ENCODE results near the gene SYCP1. TPM values are rescaled to one million over a fixed set of nuclear protein-coding genes. Genes with fewer than 3 reads are reported as not detected.

SYCP1 gene
- total and polyA plus RNA-seq, 10 of the 15 experiments (the other 5 are each of a cell fraction or from before 2014, with no cell fraction given) = not detected

DNA sequence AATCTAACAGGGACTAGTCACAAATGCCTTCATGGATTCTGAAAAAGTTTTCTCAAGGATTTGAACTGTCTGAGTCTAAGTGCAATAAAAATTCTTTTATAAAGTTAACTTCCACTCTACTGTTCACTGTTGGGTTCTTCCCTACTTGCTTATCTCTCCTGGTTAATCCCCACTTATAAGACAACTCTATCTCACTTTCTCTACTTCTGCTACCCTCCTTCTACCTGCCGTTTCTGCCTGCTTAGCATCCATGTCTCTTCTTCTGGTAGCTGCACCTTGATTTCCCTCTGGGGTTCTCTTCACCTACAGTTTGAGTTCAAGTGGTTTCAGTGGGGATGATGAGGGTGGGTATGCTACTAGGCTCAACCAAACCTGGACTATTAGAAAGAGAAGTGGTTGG is 181.0 kb downstream of the SYCP1 start:
- intact Hi-C loops (cut with micrococcal nuclease; ENCODE audit: unreplicated experiment) = no loop called here
- ChIA-PET POLR2A (no interaction called here), SMC1A (ENCODE audit: uncharacterized antibody, unreplicated experiment) (interaction anchor here (1.2 to 1.7 kb wide), 2 partner anchors 20 to 58 kb away, joined by 3 to 4 read pairs; no protein-coding TSS in a partner anchor), RAD21 (ENCODE audit: unreplicated experiment) (no interaction called here), CTCF (interaction anchor here (2.1 to 8.0 kb wide), 2 partner anchors 16 to 17 kb away, joined by 10 to 63 read pairs; no protein-coding TSS in a partner anchor)
- no peak overlapping the region for H3K4me2 ChIP-seq (ENCODE audit: control insufficient read depth, insufficient read depth)
- no peaks in the 10 kb centered on the region for H3K27me3 ChIP-seq (replicated peaks in 1 of 2; ENCODE audit: control insufficient read depth in 2 of 2, insufficient read depth in 2 of 2, low read length in 1 of 2)
- H3K36me3 ChIP-seq (ENCODE audit: control insufficient read depth in 2 of 2, insufficient read depth in 2 of 2, low read length in 1 of 2) = no peaks in the 10 kb centered on the region
- H3K4me1 ChIP-seq (ENCODE audit: control insufficient read depth, insufficient read depth, low read length) = no peaks in the 10 kb centered on the region
- ATAC-seq (no peak), FAIRE-seq (no peak), DNase-seq (ENCODE audit: low read depth, low spot score) (no peak)
- H3K9me3 ChIP-seq (replicated peaks; ENCODE audit: control insufficient read depth, insufficient read depth, low read length) = no peaks in the 10 kb centered on the region
- no peaks in the 10 kb centered on the region for H3K79me2 ChIP-seq (ENCODE audit: control insufficient read depth, insufficient read depth, low read length)
- in situ Hi-C loops (cut with MboI) = no loop called here
- H4K20me1 ChIP-seq (ENCODE audit: control insufficient read depth, insufficient read depth) = no peaks in the 10 kb centered on the region
- H3K9ac ChIP-seq (ENCODE audit: control insufficient read depth, insufficient read depth, low read length) = no peak overlapping the region
- BruUV-seq (replicated peaks) = no TSS peak
- no peak overlapping the region for H3K4me3 ChIP-seq
- H3K27ac ChIP-seq (ENCODE audit: control insufficient read depth, insufficient read depth) = no peak overlapping the region
- no peak overlapping the region for H2AFZ ChIP-seq (ENCODE audit: control insufficient read depth, low read depth, low read length)
- WGBS (ENCODE audit: insufficient coverage, insufficient replicate concordance, low lambda C conversion rate, missing lambda C conversion rate) = 0% methylated on average over 1 of the region's 1 CpG
- no peak for TF ChIP-seq BACH1 (IDR thresholded peaks at IDR 0.05; ENCODE audit: borderline replicate concordance)
- no peak for TF ChIP-seq NRF1 (conservative IDR thresholded peaks at IDR 0.05; ENCODE audit: low read depth, low read length)
- no peak for TF ChIP-seq BCL11A (IDR thresholded peaks at IDR 0.05; ENCODE audit: low read depth, low read length)
- TF ChIP-seq GABPA (IDR thresholded peaks at IDR 0.05; ENCODE audit: low read depth) = no peak
- TF ChIP-seq SRF (IDR thresholded peaks at IDR 0.05; ENCODE audit: low read depth in 2 of 2, low read length in 2 of 2) = no peak
- TF ChIP-seq HDGF (IDR thresholded peaks at IDR 0.05) = no peak
- TF ChIP-seq, protein P1, sequence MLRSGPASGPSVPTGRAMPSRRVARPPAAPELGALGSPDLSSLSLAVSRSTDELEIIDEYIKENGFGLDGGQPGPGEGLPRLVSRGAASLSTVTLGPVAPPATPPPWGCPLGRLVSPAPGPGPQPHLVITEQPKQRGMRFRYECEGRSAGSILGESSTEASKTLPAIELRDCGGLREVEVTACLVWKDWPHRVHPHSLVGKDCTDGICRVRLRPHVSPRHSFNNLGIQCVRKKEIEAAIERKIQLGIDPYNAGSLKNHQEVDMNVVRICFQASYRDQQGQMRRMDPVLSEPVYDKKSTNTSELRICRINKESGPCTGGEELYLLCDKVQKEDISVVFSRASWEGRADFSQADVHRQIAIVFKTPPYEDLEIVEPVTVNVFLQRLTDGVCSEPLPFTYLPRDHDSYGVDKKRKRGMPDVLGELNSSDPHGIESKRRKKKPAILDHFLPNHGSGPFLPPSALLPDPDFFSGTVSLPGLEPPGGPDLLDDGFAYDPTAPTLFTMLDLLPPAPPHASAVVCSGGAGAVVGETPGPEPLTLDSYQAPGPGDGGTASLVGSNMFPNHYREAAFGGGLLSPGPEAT (IDR thresholded peaks at IDR 0.05; ENCODE audit: low read depth) = no peak
- TF ChIP-seq MTA2 (IDR thresholded peaks at IDR 0.05; ENCODE audit: low read depth) = no peak
- no peak for TF ChIP-seq PAX5 (IDR thresholded peaks at IDR 0.05; ENCODE audit: borderline replicate concordance, low read depth, low read length)
- no peak for TF ChIP-seq KAT2A (conservative IDR thresholded peaks at IDR 0.05; ENCODE audit: control insufficient read depth, low read depth, low read length)
- TF ChIP-seq, protein P2, sequence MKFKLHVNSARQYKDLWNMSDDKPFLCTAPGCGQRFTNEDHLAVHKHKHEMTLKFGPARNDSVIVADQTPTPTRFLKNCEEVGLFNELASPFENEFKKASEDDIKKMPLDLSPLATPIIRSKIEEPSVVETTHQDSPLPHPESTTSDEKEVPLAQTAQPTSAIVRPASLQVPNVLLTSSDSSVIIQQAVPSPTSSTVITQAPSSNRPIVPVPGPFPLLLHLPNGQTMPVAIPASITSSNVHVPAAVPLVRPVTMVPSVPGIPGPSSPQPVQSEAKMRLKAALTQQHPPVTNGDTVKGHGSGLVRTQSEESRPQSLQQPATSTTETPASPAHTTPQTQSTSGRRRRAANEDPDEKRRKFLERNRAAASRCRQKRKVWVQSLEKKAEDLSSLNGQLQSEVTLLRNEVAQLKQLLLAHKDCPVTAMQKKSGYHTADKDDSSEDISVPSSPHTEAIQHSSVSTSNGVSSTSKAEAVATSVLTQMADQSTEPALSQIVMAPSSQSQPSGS (IDR thresholded peaks at IDR 0.05; ENCODE audit: low read length) = no peak
- TF ChIP-seq POLR2A (IDR thresholded peaks at IDR 0.05; ENCODE audit: low read depth, low read length) = no peak
- TF ChIP-seq, protein P3, sequence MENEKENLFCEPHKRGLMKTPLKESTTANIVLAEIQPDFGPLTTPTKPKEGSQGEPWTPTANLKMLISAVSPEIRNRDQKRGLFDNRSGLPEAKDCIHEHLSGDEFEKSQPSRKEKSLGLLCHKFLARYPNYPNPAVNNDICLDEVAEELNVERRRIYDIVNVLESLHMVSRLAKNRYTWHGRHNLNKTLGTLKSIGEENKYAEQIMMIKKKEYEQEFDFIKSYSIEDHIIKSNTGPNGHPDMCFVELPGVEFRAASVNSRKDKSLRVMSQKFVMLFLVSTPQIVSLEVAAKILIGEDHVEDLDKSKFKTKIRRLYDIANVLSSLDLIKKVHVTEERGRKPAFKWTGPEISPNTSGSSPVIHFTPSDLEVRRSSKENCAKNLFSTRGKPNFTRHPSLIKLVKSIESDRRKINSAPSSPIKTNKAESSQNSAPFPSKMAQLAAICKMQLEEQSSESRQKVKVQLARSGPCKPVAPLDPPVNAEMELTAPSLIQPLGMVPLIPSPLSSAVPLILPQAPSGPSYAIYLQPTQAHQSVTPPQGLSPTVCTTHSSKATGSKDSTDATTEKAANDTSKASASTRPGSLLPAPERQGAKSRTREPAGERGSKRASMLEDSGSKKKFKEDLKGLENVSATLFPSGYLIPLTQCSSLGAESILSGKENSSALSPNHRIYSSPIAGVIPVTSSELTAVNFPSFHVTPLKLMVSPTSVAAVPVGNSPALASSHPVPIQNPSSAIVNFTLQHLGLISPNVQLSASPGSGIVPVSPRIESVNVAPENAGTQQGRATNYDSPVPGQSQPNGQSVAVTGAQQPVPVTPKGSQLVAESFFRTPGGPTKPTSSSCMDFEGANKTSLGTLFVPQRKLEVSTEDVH (IDR thresholded peaks at IDR 0.05; ENCODE audit: low read depth, partially characterized antibody) = no peak
- TF ChIP-seq, protein P4, sequence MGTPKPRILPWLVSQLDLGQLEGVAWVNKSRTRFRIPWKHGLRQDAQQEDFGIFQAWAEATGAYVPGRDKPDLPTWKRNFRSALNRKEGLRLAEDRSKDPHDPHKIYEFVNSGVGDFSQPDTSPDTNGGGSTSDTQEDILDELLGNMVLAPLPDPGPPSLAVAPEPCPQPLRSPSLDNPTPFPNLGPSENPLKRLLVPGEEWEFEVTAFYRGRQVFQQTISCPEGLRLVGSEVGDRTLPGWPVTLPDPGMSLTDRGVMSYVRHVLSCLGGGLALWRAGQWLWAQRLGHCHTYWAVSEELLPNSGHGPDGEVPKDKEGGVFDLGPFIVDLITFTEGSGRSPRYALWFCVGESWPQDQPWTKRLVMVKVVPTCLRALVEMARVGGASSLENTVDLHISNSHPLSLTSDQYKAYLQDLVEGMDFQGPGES (IDR thresholded peaks at IDR 0.05) = no peak
- TF ChIP-seq CREB1 (IDR thresholded peaks at IDR 0.05; ENCODE audit: low read depth) = no peak
